NCI-H345 treated with DMSO at 0.1 percent for 48 hours (cell line): ENCODE measurements around the gene POLR3B.
"Not testable (repeated sequence)": the region's sequence is repeated elsewhere in the genome, so short reads cannot be mapped to it uniquely, and the experiment has no call there.

Experiments used
- DNase-seq: peaks from one replicate; lab custom pipeline; 2025; ENCODE audit not compliant: unreplicated experiment; lab: John Stamatoyannopoulos, UW

The POLR3B gene

GRCh38 chr12:106357549-106358395 is at the start of gene POLR3B:
Gene POLR3B, plus strand, starts transcription at chr12:106357748. Its CDS starts 132 bp downstream, at chr12:106357880.
- peak; percentile 90 for DNase-seq

DNA sequence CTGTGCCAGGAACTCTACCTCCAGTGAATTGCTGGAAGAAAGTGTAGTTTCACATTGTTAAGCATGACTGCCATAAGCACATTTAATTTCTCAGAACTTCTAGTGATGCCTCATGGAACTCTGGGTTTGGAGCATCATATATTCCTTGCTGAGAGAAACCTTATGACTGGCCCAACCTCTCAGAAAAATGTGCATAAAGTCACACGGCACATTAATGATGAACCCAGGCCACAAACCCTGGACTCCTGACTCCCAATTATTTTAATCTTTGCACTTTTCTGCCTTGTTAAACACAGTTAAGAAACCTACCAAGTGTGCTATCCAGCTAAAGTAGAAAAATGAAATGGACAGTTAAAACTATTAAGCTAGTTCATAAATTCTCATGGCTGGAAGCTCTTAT is 49.4 kb upstream of the POLR3B start:
- no peak for DNase-seq

- no peak for DNase-seq
Observed at GRCh38 chr12:106308611-106309010, 48.9 kb upstream of the POLR3B start.

- no peak for DNase-seq
Observed at GRCh38 chr12:106309671-106310505, 47.7 kb upstream of the POLR3B start.

GRCh38 chr12:106310687-106311086 is 46.9 kb upstream of the POLR3B start:
- no peak for DNase-seq

DNA sequence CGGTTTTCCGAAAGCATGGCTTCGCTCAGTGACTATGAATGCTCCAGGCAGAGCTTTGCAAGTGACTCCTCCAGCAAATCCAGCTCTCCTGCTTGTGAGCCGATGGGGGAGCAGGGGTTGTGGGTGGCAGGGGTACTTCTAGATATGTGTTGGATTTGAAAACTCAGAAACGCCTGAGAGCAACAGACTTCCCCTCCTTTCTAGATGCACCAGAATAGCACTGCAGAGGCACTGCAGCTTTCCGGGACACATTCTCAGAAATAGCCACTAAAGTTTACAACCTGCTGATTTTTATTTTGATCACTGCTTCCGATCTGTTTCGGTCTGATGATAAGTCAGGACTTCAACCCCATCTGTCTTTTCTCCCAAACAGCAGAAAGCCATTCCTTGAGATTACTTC is 46.4 kb upstream of the POLR3B start:
- DNase-seq = no peak

- not testable (repeated sequence) for DNase-seq
Observed at GRCh38 chr12:106313413-106313812, 44.1 kb upstream of the POLR3B start.

- no peak for DNase-seq
Observed at GRCh38 chr12:106315523-106315922, 42.0 kb upstream of the POLR3B start.

DNA sequence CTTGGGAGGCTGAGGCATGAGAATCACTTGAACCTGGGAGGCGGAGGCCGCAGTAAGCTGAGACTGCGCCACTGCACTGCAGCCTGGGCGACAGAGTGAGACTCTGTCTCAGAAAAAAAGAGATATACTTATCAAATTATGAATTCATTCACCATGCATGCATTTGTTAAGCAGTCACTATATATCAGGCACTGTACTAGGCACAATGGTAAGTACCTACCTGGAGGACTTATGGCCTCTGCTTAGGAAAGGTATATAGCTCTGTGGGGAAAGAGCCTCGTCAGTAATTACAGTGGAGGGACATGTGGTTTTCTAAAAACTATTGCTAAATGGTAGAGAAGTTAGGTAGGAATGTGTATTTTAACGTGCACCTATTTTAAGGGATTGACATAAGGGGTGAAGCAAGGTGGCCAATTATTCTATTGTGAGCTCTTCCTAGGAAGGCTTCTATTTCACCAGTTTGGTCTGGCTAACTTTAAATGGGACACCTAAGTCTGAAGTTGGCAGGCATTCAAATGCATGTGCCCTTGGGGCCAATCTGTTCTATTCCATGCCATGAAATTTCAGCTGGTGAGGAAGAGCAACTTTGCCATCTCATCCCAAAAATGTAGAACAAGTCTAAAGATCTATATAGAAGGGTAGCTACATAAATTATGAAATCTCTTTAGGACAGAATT is 40.0 kb upstream of the POLR3B start:
- no peak for DNase-seq

DNA sequence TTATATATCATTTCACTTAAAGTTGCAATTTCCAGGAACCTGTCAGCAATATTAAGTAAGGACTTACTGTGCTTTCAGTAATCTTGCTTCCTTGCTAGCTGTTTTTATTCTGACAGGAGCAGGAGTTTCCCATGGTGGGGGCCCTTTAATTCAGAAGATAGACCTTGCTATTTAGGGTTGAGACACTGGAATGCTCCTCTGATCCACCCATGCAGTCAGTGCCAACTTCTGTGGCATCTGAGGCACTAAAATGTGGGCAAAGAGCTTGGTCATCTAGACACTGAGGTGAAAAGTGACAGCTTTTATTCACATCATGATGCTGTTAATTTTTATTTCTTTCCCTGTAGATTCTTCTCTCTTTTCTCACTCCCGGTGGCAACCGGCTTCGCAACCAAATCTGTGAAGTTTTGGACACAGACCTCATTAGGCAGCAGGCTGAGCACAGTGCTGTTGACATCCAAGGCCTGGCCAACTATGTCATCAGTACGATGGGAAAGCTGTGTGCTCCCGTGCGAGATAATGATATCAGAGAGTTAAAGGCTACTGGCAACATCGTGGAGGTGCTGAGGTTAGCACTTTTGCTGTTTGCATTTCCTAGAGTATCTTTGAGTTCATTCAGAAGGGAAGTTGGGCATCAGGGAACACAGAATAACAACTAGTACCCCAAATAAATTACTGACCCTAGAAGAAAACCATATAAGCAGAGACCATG is 36.3 kb upstream of the POLR3B start:
- DNase-seq = no peak

- no peak for DNase-seq
Observed at GRCh38 chr12:106323537-106323936, 34.0 kb upstream of the POLR3B start.

DNA sequence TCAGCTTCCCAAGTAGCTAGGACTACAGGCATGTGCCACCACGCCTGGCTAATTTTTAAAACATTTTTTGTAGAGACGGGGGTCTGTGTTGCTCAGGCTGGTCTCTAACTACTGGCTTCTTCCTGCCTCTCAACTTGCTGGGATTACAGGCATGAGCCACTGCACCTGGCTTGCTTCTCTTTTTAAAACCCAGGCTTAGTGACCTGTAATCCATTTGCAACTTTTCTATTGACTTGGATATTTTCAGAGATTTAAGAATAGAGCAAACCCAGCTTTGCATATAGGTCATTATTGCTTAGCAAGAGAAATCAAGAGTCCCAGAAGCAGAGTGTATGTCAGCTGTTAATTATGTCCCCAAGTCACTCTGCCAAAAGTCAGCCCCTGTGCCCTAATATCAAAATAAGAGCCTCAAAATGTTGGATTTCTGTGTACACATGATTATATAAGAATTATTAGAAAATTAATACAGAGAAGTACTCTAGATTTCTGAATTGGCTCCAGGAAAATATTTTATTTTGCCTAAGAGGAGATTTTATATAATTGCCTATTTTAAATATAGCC is 30.2 kb upstream of the POLR3B start:
- DNase-seq = no peak

- no peak for DNase-seq
Observed at GRCh38 chr12:106328735-106329134, 28.8 kb upstream of the POLR3B start.

DNA sequence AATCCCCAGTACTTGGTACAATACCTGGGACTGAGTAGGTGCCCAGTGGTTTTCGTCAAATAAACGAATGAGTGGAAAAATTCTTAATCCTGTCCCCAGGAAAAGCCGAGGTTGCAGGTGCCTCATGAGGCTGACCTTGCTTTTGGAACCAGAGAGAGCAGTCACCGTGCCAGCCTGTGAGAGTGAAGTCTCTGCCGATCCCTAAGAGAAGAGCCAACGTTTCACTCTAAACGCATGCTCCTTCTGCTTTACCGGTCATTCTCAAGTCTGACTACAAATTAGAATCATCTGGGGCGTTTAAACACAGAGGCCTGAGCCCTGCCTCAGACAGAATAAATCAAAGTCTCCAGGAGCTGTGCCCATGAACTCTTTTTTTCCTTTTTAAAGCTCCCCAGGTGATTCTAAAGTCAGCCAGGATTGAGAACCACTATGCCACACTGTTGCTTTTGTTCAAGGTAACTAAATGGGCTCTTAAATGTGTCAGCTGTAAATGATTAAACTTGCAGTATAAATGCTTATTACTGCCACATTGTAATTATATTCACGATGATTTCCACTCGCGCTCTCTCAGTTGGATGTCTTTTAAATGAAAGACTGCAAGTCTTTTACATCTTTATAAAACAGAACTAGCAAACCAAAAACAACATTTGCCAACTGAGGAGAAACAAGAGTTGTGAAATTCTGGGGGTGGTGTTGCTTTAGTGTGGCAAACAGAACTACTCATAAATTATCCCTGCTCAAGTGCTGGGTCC is 28.1 kb upstream of the POLR3B start:
- DNase-seq = no peak

- DNase-seq = no peak
Observed at GRCh38 chr12:106331599-106331998, 25.9 kb upstream of the POLR3B start.

GRCh38 chr12:106332536-106332935 is 25.0 kb upstream of the POLR3B start:
- no peak for DNase-seq

DNA sequence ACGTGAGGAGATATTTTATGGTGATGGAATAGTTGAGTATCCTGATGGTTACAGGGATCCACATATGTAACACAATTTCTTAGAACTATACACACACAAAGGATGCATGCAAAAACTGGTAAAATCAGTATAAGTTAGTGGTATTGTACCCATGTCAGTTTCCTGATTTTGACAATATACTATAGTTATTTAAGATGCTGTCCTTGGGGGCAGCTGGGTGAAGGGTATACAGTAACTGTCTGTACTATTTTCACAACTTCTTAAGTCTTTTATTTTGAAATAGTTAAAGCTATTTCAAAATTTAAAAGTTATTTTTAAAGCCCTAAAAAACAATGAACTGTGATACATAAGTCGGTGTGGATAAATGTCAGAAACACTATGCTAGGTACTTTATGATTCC is 24.5 kb upstream of the POLR3B start:
- DNase-seq = no peak

DNA sequence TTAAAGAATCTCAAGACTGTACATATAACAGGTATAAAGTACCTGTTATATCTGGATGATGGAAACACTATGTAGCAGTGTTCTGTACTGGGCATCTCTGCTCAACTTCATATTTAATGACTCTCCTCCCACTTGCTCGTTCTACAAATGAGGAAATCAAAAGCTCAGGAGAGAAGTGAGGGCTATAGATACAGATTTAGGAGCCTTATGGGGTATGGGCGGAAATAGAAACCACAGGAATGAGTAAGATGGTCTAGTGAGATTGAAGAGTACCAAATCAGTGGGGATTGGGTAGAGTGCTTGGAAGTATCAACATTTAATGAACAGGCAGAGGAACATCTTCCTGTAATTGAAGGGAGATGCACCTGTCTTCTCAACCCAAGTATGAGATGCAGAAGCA is 23.8 kb upstream of the POLR3B start:
- DNase-seq = no peak

- DNase-seq = no peak
Observed at GRCh38 chr12:106341086-106341877, 16.3 kb upstream of the POLR3B start.
